ENCODE measurements around the gene COPE. TPM values are rescaled to one million over a fixed set of nuclear protein-coding genes. Genes with fewer than 3 reads are reported as not detected.

The COPE gene
- total RNA-seq, 4 donors from 2014 or later = 205 to 257 (median 224) TPM

DNA sequence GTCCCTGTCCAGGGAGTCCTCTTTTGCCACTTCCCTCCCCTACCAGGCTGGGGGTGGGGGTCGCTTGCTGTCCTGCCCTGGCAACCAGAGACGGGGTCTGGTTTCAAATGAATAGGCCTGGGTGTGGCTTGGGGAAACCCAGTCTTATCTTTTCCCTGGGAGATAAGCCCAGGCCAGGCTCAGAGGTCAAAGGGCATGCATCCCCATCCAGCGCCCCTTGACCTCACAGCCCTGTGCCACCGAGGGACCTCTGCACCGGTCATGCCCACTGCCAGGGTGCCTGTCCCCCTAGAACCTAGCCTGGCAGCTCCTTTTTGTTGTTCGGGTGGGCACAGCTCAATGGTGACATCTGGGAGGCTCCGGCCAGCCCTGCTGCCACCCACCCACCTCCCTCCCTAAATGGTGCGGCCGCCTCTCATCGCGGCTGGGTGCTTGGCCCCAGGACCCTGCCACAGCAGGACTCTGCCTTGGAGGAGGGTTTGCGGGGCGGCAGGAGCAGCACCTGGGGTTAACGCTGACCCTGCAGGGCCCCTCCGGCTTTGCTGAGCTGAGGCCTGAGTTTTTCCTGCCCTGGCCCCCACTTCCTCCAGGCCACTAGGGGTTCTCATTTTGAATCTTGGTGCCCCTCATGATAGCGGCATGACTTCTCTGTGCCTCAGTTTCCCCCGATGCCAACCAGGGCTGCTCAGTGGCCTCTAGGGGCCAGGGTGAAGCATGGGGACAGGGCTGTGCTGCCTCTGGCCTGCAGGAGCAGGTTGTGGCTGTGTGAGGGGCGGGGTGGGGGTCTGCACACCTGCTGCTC lies 20.4 kb downstream of the COPE start:
- Histone ChIP-seq H3K36me3 (peaks cover 0 to 39% (median 0%) of the 10 kb centered on the region in 3 donors), H3K27ac (peak overlapping the region in 1 of 4 donors; percentile 9), H3K9me3 (no peaks in the 10 kb centered on the region), H3K27me3 (peaks cover 0 to 17% of the 10 kb centered on the region in 2 donors), H3K4me3 (no peak overlapping the region), H3K4me1 (peaks cover 0 to 34% (median 6%) of the 10 kb centered on the region in 4 donors)
- peak in 2 of 3 donors; percentile 61 to 65 for DNase-seq
- TF ChIP-seq, protein P1, sequence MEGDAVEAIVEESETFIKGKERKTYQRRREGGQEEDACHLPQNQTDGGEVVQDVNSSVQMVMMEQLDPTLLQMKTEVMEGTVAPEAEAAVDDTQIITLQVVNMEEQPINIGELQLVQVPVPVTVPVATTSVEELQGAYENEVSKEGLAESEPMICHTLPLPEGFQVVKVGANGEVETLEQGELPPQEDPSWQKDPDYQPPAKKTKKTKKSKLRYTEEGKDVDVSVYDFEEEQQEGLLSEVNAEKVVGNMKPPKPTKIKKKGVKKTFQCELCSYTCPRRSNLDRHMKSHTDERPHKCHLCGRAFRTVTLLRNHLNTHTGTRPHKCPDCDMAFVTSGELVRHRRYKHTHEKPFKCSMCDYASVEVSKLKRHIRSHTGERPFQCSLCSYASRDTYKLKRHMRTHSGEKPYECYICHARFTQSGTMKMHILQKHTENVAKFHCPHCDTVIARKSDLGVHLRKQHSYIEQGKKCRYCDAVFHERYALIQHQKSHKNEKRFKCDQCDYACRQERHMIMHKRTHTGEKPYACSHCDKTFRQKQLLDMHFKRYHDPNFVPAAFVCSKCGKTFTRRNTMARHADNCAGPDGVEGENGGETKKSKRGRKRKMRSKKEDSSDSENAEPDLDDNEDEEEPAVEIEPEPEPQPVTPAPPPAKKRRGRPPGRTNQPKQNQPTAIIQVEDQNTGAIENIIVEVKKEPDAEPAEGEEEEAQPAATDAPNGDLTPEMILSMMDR (IDR thresholded peaks at IDR 0.05) = no peak
- no peak for TF ChIP-seq POLR2A (IDR thresholded peaks at IDR 0.05)

DNA sequence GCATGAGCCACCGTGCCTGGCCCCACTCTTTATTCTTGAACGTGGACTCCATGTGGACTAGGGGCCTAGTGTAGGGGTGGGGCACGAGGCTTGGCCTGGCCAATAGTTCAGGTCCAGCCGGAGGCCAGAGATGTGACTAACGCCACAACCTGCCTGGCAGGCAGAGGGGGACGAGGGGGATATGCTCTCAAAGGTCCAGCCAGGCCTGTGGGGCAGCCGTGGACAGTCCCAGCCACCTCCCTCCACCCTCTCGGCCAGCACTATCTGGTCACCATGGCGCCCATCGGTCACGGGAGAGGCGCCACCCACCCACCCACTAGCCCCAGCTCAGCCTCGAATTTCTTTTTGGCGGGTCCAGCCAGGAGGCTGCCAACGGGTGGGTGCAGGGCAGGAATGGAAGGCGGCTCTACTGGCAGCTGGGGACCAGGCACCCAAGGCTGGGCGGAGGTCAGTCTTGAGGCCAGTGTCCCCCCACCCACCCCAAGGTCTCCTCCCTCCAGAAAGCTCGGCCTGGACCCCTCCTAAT lies 21.0 kb downstream of the COPE start:
- Histone ChIP-seq H3K27me3 (peaks cover 0 to 17% of the 10 kb centered on the region in 2 donors), H3K4me3 (no peak overlapping the region), H3K4me1 (peaks cover 0 to 34% (median 6%) of the 10 kb centered on the region in 4 donors), H3K36me3 (peaks cover 0 to 33% (median 0%) of the 10 kb centered on the region in 3 donors), H3K27ac (peak overlapping the region in 1 of 4 donors; percentile 9), H3K9me3 (no peaks in the 10 kb centered on the region)
- TF ChIP-seq POLR2A (IDR thresholded peaks at IDR 0.05) = no peak
- TF ChIP-seq, protein P1 (IDR thresholded peaks at IDR 0.05) = no peak
- no peak for DNase-seq

DNA sequence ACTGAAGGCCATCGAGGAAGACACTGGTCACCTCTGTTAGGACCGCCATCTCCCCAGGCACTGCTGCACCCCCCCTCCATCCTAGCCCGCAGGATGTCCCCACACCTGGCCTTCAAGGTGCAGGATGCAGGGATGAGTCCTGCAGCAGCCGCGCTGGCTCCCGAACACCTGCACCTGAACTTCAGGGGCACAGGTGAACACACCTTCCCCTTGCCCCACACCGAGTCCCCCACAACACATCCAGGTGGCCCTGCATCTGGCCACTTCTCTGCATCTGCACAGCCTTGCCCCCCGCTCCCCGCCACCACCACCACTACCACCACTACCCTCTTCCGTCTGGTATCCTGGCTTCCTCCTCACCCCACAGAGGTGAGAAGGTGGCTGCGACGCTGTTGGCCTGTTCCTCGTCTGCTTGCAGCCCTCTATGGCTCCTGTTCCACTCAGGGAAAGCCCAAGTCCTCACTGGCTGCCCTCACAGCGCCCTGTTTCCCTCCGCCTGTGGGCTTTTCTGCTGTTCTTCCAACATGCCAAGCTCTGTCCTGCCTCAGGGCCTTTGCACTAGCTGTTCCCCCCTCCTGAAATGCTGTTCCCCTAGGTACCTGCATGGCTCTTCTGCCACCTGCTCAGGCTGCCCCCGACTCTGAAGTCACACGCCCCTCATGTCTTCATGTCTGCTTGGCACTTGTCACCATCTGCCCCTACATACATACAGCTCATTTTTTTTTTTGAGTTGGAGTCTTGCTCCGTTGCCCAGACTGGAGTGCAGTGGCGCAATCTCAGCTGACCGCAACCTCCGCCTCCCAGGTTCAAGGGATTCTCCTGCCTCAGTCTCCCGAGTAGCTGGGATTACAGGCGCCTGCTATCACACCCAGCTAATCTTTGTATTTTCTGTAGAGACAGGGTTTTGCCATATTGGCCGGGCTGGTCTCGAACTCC lies 21.8 kb downstream of the COPE start:
- Histone ChIP-seq H3K4me1 (peaks cover 0 to 34% (median 6%) of the 10 kb centered on the region in 4 donors), H3K4me3 (no peak overlapping the region), H3K9me3 (no peaks in the 10 kb centered on the region), H3K27ac (no peak overlapping the region), H3K27me3 (peaks cover 0 to 17% of the 10 kb centered on the region in 2 donors), H3K36me3 (peaks cover 0 to 30% (median 0%) of the 10 kb centered on the region in 3 donors)
- DNase-seq = no peak
- TF ChIP-seq, protein P1 (IDR thresholded peaks at IDR 0.05) = no peak
- no peak for TF ChIP-seq POLR2A (IDR thresholded peaks at IDR 0.05)

DNA sequence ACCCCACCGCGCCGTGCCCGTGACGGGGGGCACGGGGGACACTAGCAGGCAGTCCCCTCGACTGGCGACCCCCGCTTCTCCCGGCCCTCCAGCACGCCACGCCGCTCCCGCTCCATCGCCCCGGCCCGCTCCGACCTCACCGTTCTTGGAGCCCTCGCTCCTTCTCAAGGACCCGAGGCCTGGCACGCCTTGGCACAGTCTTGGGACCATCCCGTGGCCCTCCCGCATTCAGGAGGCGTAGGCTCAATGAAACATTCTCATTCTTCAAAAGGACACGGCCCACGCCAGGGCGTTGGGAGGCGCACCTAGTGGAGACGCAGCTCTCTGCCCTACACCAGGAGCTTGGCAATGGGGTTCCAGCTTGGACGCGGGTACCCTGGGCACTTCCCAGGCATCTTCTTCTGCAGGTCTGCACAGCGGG lies 22.8 kb downstream of the COPE start:
- peaks cover 0 to 17% of the 10 kb centered on the region in 2 donors for H3K27me3 ChIP-seq
- no peak for TF ChIP-seq POLR2A (IDR thresholded peaks at IDR 0.05)
- TF ChIP-seq, protein P1 (IDR thresholded peaks at IDR 0.05) = no peak
- no peaks in the 10 kb centered on the region for H3K9me3 ChIP-seq
- peaks cover 0 to 34% (median 6%) of the 10 kb centered on the region in 4 donors for H3K4me1 ChIP-seq
- DNase-seq = no peak
- H3K36me3 ChIP-seq = peaks cover 0 to 26% (median 0%) of the 10 kb centered on the region in 3 donors
- H3K27ac ChIP-seq = no peak overlapping the region
- peak overlapping the region in 3 of 4 donors; percentile 12 to 37 (median 19) for H3K4me3 ChIP-seq

DNA sequence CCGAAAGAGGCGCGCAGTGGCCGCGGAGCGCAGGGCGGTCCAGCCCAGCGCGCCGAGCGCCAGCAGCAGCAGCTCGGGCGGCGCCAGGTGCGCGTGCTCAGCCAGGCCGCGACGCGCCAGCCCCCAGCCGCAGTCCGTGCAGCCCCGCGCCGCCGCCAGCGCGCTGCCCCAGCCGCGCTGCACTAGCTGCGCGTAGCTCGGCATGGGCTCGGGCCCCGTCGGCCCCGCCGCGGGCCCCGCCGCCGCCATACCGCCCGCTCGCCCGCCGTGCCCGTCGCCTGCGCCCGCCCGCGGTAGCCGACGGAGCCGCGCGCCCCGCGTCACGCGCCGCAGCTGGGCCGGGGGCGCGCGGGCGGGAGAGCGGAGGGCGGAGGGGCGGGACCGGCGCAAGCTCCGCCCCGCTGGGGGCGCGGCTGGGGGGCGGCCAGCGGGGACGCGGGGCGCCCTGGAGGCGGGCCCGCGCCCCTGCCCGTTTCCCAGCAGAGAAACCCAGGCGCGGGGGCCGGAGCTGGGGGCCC lies 23.3 kb downstream of the COPE start, which contains the start of gene CERS1:
Gene CERS1, minus strand, starts transcription at position 335 of the 518 bp plus-strand sequence. Its CDS starts 86 bp downstream, at position 249.
- Histone ChIP-seq H3K36me3 (peaks cover 0 to 21% (median 0%) of the 10 kb centered on the region in 3 donors), H3K9me3 (no peaks in the 10 kb centered on the region), H3K27ac (no peak within 1 kb of the TSS), H3K4me3 (peak within 1 kb of the TSS in 3 of 4 donors; percentile 31 to 47 (median 37)), H3K27me3 (peaks cover 0 to 17% of the 10 kb centered on the region in 2 donors), H3K4me1 (peaks cover 0 to 34% (median 6%) of the 10 kb centered on the region in 4 donors)
- no peak for TF ChIP-seq POLR2A (IDR thresholded peaks at IDR 0.05)
- TF ChIP-seq, protein P1 (IDR thresholded peaks at IDR 0.05) = no peak
- no peak for DNase-seq
